ENCODE measurements around the gene FBP2. TPM values are rescaled to one million over a fixed set of nuclear protein-coding genes. Genes with fewer than 3 reads are reported as not detected.

The FBP2 gene
- total RNA-seq, 1 experiment from 2014 or later: not detected

DNA sequence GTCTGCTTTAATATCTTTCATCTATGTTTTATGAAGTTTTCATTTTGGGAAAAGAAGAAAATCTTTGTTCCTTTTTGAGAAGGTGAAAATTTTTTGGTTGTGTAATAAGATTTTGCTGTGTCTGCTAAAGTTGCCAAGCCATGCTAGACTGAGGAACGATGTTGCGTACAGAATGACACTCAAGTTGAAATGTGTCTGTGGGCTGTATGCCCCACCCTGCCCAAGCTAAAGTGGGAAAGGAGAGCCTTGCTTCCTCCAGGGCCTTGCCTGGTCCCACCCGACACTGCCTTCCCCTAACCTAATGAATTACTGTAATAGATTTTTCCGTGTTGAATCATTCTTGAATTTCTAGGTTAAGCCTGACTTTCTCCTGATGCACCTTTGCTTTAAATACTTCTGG, 36.2 kb downstream of the FBP2 start:
- TF ChIP-seq REST (IDR thresholded peaks at IDR 0.05; ENCODE audit: low read depth) (no peak), ZNF274 (IDR thresholded peaks at IDR 0.05; ENCODE audit: low read depth, low read length) (no peak), TCF7L2 (IDR thresholded peaks at IDR 0.05; ENCODE audit: borderline replicate concordance, extremely low read depth, insufficient read depth, insufficient read length) (no peak), POLR2AphosphoS5 (IDR thresholded peaks at IDR 0.05; ENCODE audit: low read depth, low read length) (no peak), RAD21 (IDR thresholded peaks at IDR 0.05; ENCODE audit: low read depth) (no peak), CBX3 (IDR thresholded peaks at IDR 0.05; ENCODE audit: low read depth) (no peak)
- TF ChIP-seq, protein P1, sequence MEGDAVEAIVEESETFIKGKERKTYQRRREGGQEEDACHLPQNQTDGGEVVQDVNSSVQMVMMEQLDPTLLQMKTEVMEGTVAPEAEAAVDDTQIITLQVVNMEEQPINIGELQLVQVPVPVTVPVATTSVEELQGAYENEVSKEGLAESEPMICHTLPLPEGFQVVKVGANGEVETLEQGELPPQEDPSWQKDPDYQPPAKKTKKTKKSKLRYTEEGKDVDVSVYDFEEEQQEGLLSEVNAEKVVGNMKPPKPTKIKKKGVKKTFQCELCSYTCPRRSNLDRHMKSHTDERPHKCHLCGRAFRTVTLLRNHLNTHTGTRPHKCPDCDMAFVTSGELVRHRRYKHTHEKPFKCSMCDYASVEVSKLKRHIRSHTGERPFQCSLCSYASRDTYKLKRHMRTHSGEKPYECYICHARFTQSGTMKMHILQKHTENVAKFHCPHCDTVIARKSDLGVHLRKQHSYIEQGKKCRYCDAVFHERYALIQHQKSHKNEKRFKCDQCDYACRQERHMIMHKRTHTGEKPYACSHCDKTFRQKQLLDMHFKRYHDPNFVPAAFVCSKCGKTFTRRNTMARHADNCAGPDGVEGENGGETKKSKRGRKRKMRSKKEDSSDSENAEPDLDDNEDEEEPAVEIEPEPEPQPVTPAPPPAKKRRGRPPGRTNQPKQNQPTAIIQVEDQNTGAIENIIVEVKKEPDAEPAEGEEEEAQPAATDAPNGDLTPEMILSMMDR (IDR thresholded peaks at IDR 0.05 in 2 of 3, conservative IDR thresholded peaks at IDR 0.05 in 1 of 3; ENCODE audit: borderline replicate concordance in 1 of 3, insufficient read depth in 1 of 3, low read depth in 2 of 3, low read length in 2 of 3): no peak
- TF ChIP-seq, protein P2, sequence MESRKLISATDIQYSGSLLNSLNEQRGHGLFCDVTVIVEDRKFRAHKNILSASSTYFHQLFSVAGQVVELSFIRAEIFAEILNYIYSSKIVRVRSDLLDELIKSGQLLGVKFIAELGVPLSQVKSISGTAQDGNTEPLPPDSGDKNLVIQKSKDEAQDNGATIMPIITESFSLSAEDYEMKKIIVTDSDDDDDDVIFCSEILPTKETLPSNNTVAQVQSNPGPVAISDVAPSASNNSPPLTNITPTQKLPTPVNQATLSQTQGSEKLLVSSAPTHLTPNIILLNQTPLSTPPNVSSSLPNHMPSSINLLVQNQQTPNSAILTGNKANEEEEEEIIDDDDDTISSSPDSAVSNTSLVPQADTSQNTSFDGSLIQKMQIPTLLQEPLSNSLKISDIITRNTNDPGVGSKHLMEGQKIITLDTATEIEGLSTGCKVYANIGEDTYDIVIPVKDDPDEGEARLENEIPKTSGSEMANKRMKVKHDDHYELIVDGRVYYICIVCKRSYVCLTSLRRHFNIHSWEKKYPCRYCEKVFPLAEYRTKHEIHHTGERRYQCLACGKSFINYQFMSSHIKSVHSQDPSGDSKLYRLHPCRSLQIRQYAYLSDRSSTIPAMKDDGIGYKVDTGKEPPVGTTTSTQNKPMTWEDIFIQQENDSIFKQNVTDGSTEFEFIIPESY (IDR thresholded peaks at IDR 0.05; ENCODE audit: extremely low read depth, insufficient replicate concordance, low read length): no peak
- H3K27me3 ChIP-seq (ENCODE audit: insufficient read depth, low read length): no peaks in the 10 kb centered on the region
- H3K79me2 ChIP-seq (ENCODE audit: insufficient read depth, low read length): 0 out of 2 replicates have a peak, but pooled peaks cover 3% of the 10 kb centered on the region
- no peaks in the 10 kb centered on the region for H3K9me3 ChIP-seq (ENCODE audit: control insufficient read depth in 1 of 2, insufficient read depth in 1 of 2, low read depth in 1 of 2, low read length in 2 of 2)
- 0 out of 4 replicates have a peak, but pooled peaks cover 0 to 2% of the 10 kb centered on the region in 2 experiments for H3K36me3 ChIP-seq (ENCODE audit: control insufficient read depth in 1 of 2, insufficient read depth in 2 of 2, low read length in 2 of 2)
- ATAC-seq: no peak
- no peak overlapping the region for H3K27ac ChIP-seq (ENCODE audit: low read depth, low read length)
- no peaks in the 10 kb centered on the region for H4K20me1 ChIP-seq (ENCODE audit: insufficient read depth)
- no peaks in the 10 kb centered on the region for H3K9me2 ChIP-seq (ENCODE audit: insufficient read depth)
- RAD21 ChIA-PET (ENCODE audit: low non-redundant PET in 1 of 2, low total read pairs in 2 of 2, uncharacterized antibody in 2 of 2, unreplicated experiment in 2 of 2): no interaction called here
- no TSS peak for BruUV-seq (replicated peaks)
- no peak overlapping the region for H3K4me2 ChIP-seq (ENCODE audit: low read length)
- intact Hi-C loops (cut with micrococcal nuclease): loop anchor here (10.0 kb wide), 2 partner anchors 577 to 1657 kb away; no protein-coding TSS in a partner anchor
- POLR2A ChIA-PET: no interaction called here
- no peak overlapping the region for H2AFZ ChIP-seq (ENCODE audit: low read depth, low read length, poor library complexity, severe bottlenecking)
- CTCF ChIA-PET: no interaction called here
- H3K9ac ChIP-seq (ENCODE audit: low read length): no peak overlapping the region
- DNase-seq (ENCODE audit: low read depth, low spot score): no peak
- H3K4me1 ChIP-seq (ENCODE audit: control insufficient read depth in 1 of 2, insufficient read depth in 2 of 2, low read length in 2 of 2): peaks cover 6 to 21% of the 10 kb centered on the region in 2 experiments; a peak in 2 of 4 replicates
- no peak overlapping the region for H3K4me3 ChIP-seq (replicated peaks in 1 of 2; ENCODE audit: low read depth in 1 of 2, low read length in 2 of 2)
